C4-2B (cell line): ENCODE measurements around the gene PRKD3.

Source experiments
- CTCF ChIP-seq: fragments of 450-650 bp; conservative IDR thresholded peaks from 2 replicates; pipeline ENCODE4 v1.5.1; 2017; ENCODE audit warnings: mild to moderate bottlenecking
- ZFX ChIP-seq: fragments of 450-650 bp; IDR thresholded peaks from 2 replicates; pipeline ENCODE4 v1.6.1; 2017

GRCh38 chr2:37366773-37367172, 42.1 kb upstream of the PRKD3 start:
- TF ChIP-seq CTCF (no peak), ZFX (no peak)
